HG03196 (cell line): ENCODE results near the gene RIN3.
"Not testable (repeated sequence)": the region's sequence is repeated elsewhere in the genome, so short reads cannot be mapped to it uniquely, and the experiment has no call there.

Experiments
- ATAC-seq: cut with Tn5 transposase; IDR thresholded peaks from one replicate; pipeline ENCODE4 v1.9.1; 2021; ENCODE audit not compliant: unreplicated experiment

RIN3 gene

GRCh38 chr14:92706386-92706785 is 192.8 kb downstream of the RIN3 start:
- ATAC-seq: no peak

- no peak for ATAC-seq
Measured at GRCh38 chr14:92709340-92710000, 195.9 kb downstream of the RIN3 start.

GRCh38 chr14:92710001-92710341 is 196.4 kb downstream of the RIN3 start:
- ATAC-seq: no peak

- ATAC-seq: no peak
Measured at GRCh38 chr14:92711976-92712653, 198.5 kb downstream of the RIN3 start.

DNA sequence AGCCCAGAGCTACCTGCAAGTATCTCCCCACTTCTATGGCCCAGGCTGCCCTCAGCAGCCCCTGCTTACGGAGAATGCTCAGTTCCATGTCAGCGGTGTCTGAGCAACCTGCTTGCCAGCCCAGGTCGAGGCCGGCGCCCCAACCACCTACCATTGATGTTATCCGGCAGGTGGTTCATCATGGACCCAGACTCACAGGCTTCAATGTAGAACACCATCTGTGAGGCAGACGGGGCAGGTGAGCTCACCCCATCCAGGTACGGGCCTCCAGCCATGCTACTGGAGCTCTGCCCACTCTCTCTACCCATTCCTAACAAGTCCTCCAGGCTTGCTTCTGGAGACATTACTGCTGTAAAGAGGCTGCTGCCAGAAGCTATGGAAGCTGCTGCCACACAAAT is 199.1 kb downstream of the RIN3 start:
- no peak for ATAC-seq

DNA sequence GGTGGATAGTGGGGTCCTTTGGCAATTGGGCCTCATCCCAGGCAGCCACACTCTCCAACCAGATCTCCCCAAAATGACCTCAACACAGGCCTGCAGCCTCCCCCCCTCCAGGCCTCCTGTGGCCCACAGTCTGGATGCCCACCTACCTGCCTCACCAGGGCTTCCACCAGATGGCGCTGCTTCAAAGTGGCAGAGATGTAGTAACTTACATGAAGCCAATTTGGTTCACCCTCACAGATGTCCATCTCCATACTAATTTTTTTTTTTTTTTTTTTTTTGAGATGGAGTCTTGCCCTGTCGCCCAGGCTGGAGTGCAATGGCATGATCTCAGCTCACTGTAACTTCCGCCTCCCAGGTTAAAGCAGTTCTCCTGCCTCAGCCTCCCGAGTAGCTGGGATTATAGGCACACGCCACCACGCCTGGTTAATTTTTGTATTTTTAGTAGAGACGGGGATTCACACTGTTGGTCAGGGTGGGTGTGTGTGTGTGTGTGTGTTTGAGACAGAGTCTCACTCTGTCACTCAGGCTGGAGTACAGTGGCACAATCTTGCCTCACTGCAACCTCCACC is 201.2 kb downstream of the RIN3 start:
- not testable (repeated sequence) for ATAC-seq

DNA sequence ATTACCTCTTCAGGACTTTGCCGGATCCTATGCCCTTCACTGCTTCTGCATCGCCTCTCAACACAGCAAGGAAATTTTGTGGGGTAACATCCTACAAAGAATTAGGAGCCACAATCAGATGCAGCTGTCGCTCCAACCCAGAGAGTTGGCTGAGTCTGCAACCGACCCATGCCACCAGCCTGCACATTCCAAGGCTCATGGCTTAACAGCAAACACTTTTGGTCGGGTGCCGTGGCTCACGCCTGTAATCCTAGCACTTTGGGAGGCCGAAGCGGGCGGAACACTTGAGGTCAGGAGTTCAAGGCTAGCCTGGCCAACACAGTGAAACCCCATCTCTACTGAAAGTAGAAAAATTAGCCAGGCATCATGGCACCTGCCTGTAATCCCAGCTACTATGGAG is 202.6 kb downstream of the RIN3 start:
- no peak for ATAC-seq

- no peak for ATAC-seq
Measured at GRCh38 chr14:92717571-92718042, 204.0 kb downstream of the RIN3 start.

DNA sequence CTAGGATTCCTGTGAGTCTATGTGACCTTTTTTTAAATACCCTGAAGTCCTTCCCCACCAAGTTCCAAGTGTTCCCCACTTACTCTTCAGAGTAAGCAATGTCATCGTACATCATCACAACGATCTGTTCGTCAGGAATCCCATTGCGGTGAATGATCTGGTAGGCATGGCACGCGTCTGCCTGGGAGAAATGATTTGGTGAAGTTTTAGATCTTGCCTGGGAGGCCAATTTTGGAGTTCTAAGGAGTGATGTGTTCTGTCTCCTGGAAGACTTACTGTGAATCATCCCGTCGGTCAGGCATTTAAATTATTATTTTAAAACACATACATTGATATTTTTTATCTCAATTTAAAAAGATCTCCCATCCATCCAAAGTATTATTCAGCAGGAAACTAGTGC is 205.1 kb downstream of the RIN3 start:
- ATAC-seq: no peak

- no peak for ATAC-seq
Measured at GRCh38 chr14:92719421-92719820, 205.8 kb downstream of the RIN3 start.

DNA sequence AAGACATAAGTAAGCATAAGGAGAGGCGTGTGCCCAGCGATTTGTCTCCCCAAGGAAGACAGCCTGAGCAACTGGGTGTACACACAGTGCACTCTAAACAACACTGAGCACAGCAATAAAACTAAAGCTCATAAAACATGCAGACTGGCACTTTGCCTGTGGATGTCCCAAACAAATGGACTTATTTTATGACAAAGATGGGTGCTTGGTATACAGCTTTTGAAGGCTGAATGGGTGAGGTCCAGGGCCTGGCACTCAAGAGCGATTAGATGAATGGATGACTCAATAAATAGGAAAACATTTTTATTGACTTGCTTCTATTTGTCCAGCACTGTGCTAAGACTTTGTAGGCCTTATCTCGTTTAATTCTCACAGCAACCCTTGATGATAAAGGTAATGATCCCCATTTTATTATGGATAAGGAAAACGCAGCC is 206.3 kb downstream of the RIN3 start:
- ATAC-seq: no peak

GRCh38 chr14:92724516-92725340 is 211.1 kb downstream of the RIN3 start:
- ATAC-seq: no peak

DNA sequence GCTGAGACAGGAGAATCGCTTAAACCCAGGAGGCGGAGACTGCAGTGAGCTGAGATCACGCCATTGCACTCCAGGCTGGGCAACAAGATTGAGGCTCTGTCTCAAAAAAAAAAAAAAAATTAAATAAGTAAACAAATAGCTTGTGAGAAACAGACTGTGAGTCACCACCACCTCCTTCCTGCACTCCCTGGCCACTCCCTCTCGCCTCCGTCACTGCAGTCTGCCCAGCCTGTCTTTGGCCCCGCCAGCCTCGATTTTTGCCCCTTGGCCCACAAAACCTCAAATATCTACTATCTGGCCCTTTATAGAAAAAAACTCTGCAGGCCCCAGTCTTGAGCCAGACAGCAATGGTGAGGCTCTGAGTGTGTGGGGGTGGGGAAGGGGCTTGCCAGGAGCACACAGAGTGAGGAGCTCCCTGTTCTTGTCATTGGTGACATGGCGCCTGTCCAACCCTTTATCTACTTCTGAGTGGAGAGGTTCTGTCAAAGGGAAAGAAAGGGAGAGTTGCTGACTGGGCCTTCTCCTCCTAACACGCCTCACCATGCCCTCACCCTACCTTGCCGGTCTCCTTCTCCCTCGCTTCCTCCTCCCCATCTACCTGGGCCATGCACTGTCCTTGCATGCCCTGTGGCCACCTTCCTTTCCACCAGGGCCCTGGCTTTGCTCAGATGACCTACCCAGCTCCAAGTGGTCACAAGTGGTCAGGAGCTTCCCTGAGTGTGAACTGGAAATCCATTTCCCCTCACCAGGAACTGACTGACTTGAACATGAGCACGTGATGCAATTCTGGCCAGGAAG is 212.8 kb downstream of the RIN3 start:
- no peak for ATAC-seq

DNA sequence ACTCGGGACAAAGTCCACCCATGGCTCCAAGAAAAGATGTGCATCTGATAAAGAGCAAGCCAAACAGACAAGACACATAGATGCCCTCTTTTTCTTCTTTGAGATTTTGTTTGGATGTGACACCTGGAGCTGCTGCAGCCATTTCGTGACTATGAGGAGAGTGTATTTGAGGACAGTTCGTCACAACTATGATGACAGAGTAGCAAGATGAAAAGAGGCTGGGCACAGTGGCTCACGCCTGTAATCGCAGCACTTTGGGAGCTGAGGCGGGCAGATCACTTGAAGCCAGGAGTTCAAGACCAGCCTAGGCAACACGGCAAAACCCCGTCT is 213.3 kb downstream of the RIN3 start:
- ATAC-seq: no peak

GRCh38 chr14:92728759-92729364 is 215.3 kb downstream of the RIN3 start:
- ATAC-seq: peak; percentile 56

DNA sequence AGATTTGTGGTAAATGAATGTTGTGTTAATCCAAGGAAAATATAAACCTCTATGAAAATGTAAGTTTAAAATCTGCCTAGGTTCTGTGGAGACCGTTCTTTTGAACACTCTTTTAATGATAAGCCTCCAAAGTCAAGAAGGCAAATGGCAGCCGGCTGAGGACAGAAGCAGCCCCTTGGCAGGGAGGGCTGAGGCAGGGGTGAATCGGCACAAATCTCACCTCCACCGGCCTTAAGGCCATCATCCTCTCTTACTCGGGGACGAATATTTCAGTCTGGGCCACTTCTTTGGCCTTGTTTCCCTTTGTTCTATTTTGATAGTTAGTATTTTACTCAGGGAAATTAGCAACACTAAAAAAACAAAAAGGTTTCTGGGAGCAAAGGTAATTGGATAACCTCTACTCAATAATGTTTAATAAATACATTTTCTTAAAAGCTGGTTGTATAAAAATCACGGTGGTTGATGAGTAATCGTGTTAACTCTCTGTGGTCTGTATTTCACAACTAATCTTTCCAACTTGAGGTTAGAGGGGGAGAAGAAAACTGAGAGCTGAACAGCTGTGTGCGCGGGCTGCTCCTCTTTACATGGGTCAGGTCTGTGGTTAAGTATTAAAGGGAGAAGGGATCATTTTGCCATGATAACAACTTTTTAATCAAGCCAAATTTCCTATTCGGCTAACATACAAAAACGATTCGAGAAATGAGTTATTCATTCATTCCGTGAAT is 216.2 kb downstream of the RIN3 start:
- peak; percentile 70 for ATAC-seq

DNA sequence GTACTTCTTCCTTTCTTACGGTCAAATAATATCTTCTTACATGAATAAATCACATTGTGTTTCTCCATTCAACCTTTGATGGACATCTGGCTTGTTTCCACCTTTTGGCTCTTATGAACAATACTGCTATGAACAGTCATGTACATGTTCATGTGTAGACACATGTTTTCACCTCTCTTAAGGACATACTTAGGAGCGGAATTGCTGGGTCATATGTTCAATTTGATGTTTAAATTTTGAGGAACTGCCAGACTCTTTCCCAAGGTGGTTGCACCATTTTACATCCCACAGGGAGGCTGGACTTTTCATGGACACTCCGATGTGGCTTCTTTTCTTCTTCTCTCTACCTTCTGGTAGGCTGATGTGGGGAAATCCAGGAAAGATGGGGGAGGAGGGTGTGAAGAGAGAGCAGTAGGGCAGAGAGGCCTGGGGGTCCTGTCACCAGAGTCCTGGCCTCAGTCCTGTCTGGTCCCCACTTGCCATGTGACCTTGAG is 218.1 kb downstream of the RIN3 start:
- no peak for ATAC-seq

DNA sequence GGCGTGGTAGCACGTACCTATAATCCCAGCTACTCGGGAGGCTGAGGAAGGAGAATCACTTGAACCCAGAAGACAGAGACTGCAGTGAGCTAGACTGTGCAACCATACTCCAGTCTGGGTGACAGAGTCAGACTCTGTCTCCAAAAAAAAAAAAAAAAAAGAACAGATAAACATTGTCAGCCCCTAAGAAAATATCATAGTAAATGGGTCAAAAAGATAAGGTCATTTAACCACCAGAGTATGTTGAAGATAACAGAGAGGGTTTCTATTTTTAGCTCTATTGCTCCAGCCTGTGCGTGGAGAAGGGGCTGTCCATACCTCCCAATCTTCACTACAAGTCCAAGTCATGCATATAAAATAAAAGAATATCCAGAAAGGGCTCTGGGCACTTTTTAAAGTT is 219.4 kb downstream of the RIN3 start:
- no peak for ATAC-seq

- ATAC-seq: no peak
Measured at GRCh38 chr14:92734618-92735017, 221.0 kb downstream of the RIN3 start.

- ATAC-seq: no peak
Measured at GRCh38 chr14:92735344-92735743, 221.8 kb downstream of the RIN3 start.
